ENCODE measurements around the gene FERMT3. TPM values are rescaled to one million over a fixed set of nuclear protein-coding genes. Genes with fewer than 3 reads are reported as not detected.

FERMT3 gene
- total RNA-seq, 1 donor from 2014 or later = 2.8 TPM

DNA sequence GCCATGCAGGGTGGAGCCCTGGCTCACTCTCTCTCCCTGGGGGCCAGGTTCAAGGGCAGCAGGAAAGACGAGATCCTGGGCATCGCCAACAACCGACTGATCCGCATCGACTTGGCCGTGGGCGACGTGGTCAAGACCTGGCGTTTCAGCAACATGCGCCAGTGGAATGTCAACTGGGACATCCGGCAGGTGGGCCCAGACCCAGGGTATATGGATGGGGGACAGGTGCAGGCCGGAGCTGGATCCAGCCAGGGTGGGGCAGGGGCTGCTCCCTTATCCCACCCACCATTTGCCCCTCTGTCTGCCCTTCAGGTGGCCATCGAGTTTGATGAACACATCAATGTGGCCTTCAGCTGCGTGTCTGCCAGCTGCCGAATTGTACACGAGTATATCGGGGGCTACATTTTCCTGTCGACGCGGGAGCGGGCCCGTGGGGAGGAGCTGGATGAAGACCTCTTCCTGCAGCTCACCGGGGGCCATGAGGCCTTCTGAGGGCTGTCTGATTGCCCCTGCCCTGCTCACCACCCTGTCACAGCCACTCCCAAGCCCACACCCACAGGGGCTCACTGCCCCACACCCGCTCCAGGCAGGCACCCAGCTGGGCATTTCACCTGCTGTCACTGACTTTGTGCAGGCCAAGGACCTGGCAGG, 16.6 kb downstream of the FERMT3 start:
- Mint-ChIP-seq H3K27ac (ENCODE audit: unreplicated experiment) (no peak overlapping the region), H3K4me1 (peaks cover 17% of the 10 kb centered on the region), H3K36me3 (ENCODE audit: low read depth) (no peaks in the 10 kb centered on the region), H3K27me3 (ENCODE audit: low read depth) (no peaks in the 10 kb centered on the region), H3K9me3 (no peaks in the 10 kb centered on the region), H3K4me3 (no peak overlapping the region)
- DNase-seq (ENCODE audit: low read depth, low spot score) = no peak
- no peak for TF ChIP-seq CTCF (conservative IDR thresholded peaks at IDR 0.05)

DNA sequence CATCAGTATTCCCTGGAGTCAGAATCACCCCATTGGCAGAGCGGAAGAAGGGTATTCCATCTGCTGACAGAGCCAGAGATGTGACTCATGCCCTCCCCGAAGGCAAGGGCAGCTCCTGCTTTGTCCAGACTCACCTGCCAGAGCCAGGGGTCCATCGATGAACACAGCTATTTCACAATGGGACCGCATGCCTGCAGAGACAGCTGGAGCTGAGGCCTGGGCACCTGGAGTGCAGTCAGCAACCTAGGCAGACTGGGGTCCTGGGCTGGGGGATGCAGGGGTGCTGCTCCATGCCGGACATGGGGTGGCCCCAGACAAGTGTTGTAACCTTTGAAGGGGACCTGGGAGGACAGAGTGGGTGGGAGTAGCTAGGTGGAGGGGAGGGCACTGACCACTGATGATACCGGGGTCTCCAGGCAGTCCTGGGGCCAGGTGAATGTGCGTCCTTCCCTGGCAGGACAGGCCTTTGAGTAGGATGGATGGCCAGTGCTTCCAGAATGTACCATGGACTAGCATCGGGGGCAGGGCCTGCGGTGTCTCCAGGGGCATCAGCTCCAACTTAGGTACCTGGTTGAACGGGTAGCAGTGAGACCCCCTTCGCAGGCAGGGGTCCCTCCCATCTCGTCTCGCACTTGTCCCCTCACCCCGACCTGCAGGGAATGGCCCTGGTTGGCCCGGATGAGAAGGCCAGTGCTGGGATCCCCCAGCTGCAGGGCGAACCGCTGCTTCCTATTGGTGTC, 17.8 kb downstream of the FERMT3 start:
- TF ChIP-seq CTCF (conservative IDR thresholded peaks at IDR 0.05) = no peak
- peak overlapping the region; percentile 71 for H3K27ac Mint-ChIP-seq (ENCODE audit: unreplicated experiment)
- peaks cover 18% of the 10 kb centered on the region for H3K4me1 Mint-ChIP-seq
- H3K9me3 Mint-ChIP-seq = no peaks in the 10 kb centered on the region
- no peaks in the 10 kb centered on the region for H3K36me3 Mint-ChIP-seq (ENCODE audit: low read depth)
- peak overlapping the region; percentile 91 for H3K4me3 Mint-ChIP-seq
- DNase-seq (ENCODE audit: low read depth, low spot score) = no peak
- H3K27me3 Mint-ChIP-seq (ENCODE audit: low read depth) = no peaks in the 10 kb centered on the region

- H3K27ac Mint-ChIP-seq (ENCODE audit: unreplicated experiment) = no peak overlapping the region
- H3K9me3 Mint-ChIP-seq = no peaks in the 10 kb centered on the region
- H3K36me3 Mint-ChIP-seq (ENCODE audit: low read depth) = no peaks in the 10 kb centered on the region
- H3K4me1 Mint-ChIP-seq = peaks cover 25% of the 10 kb centered on the region
- TF ChIP-seq CTCF (conservative IDR thresholded peaks at IDR 0.05) = no peak
- H3K27me3 Mint-ChIP-seq (ENCODE audit: low read depth) = no peaks in the 10 kb centered on the region
- no peak for DNase-seq (ENCODE audit: low read depth, low spot score)
- H3K4me3 Mint-ChIP-seq = peak overlapping the region; percentile 91
These were observed 18.5 kb downstream of the FERMT3 start for GRCh38 chr11:64224891-64225607.

GRCh38 chr11:64225608-64226506, 19.3 kb downstream of the FERMT3 start, which contains the start of the genes NUDT22 and TRPT1:
Gene NUDT22, plus strand, starts transcription at chr11:64226274. Its CDS starts 379 bp downstream, at chr11:64226653.
Gene TRPT1, minus strand, starts transcription at chr11:64226186. Its CDS starts 326 bp downstream, at chr11:64225860.
- Mint-ChIP-seq H3K27me3 (ENCODE audit: low read depth) (no peaks in the 10 kb centered on the region), H3K9me3 (no peaks in the 10 kb centered on the region), H3K36me3 (ENCODE audit: low read depth) (no peaks in the 10 kb centered on the region), H3K4me1 (peaks cover 30% of the 10 kb centered on the region), H3K27ac (ENCODE audit: unreplicated experiment) (peak within 1 kb of the TSS; percentile 50), H3K4me3 (peak within 1 kb of the TSS; percentile 91)
- TF ChIP-seq CTCF (conservative IDR thresholded peaks at IDR 0.05) = peak; percentile 47
- peak; percentile 91 for DNase-seq (ENCODE audit: low read depth, low spot score)
